Kasumi-1 (cell line): ENCODE data around the gene MGAT1.

Experiments used
- DNase-seq, 2 experiments: peaks; one replicate each; lab custom pipeline; 2025; lab: John Stamatoyannopoulos, UW

Gene MGAT1

DNA sequence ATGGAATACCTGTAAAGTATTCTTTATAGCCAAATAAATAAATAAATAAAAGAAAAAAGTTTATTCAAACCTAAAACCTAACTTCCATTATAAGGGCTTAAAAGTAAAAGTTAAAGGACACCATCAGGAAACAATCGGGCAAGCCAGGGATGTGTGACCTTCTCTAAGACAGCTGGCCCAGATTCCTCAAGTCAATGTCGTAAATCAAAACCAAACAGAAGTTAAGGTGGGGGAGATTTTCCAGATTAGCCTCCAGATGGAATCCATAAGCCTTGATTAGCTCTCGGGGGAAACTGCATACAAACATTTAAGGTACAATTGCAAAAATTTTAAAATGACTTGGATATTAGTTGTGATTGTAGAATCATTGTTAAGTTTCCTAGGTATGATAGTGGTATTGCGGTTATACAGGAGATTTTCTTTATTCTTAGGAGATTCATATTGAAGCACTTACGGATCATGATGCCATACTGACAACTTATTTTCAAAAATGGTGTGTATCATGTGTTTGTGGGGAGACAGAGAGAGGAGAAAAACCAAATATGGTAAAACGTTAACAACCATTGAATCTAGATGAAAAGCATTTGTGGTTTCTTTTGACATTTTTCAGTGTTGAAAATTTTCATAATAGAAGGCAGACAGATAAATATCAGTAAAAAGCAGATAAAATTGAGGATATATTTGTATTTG is 21.5 kb upstream of the MGAT1 start:
- no peak for DNase-seq

DNA sequence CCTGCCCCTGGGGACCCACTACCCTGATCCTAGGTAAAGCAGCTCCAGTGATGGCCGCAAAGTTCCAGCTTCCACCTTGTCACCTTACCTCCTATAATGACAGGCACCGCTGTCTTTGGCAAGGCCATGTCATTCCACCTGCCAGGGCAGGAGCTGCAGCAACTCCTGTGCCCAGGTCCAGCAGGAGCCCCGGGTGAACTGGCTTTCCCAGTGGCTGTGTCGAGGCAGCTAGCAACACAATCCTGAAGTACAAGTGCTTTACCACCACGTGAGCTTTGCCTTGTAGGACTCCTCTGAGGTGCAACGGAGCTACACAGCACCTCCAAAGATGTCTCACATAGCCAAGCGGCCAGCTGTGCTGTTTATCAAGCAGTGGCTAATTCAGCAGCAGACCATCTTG is 20.7 kb upstream of the MGAT1 start:
- DNase-seq: no peak

DNA sequence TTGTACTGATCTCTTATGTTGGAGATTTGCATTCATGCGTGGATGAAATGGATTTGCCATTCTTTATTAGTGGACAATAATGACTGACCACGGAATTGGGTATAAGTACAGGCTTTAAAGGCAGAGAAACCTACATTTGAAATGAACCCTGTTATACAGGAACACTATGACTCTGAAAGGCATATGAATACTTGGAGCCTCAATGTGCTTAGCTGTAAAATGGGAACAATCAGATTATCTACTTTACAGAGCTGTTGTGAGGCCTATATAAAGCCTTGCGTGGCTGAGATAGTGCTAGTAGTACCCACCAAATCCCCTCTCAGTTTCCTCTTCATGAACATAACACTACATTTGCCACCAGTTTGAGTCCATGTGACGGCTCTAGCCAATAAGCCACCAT is 18.9 kb upstream of the MGAT1 start:
- DNase-seq: no peak

DNA sequence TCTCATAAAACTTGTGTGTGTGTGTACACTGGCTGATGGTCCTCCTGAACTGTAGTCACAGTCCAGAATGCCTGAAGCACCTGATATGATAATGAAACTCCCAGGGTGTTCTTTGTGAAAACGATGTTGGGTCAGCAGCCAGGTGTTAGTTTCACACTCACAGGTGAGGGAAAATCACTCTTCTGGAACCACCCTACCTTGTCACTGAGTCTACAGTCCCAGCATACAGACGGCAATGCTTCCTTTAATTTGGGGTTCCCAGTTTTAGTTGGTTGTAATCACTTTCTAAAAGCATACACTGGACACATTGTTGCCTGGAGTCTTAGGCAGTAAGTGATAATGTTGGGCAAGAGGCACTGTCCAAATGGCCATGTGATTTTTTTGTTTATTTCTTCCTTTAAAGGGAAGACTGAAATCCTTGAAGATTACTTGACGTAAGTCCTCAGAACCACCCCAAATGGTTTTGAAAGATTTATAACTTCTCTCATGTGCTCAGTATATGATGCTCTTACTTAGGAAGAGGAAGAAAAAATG is 18.2 kb upstream of the MGAT1 start:
- DNase-seq: no peak

DNA sequence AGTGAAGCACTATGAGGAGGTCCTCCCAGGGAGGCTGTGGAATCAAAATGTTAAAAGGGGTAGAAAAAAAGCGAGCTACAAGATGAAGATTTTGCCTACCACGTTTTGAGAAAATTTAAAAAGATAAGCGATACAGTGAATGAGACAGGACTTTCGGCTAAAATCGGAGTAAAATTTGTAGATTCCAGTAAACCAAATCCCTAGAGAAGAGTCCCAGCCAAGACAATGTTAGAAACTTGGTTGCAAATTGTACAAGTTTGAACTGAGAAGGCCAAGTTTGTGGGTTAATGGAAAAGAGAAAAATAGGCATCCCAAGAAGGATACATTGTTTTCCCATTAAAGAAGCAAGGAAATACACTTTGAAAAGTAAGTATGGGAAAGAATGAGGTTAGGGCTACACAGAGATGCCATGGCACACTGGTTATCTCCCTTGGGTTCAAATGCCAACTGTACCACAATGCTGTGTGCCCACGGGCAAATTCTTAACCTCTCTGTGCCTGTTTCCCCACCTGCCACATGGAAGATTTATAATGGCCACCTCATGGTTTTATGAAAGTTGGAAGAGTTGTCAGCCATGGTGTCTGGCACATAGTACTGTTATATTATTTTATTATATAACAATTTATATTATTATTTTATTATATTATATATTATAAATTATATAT is 16.2 kb upstream of the MGAT1 start:
- no peak for DNase-seq

DNA sequence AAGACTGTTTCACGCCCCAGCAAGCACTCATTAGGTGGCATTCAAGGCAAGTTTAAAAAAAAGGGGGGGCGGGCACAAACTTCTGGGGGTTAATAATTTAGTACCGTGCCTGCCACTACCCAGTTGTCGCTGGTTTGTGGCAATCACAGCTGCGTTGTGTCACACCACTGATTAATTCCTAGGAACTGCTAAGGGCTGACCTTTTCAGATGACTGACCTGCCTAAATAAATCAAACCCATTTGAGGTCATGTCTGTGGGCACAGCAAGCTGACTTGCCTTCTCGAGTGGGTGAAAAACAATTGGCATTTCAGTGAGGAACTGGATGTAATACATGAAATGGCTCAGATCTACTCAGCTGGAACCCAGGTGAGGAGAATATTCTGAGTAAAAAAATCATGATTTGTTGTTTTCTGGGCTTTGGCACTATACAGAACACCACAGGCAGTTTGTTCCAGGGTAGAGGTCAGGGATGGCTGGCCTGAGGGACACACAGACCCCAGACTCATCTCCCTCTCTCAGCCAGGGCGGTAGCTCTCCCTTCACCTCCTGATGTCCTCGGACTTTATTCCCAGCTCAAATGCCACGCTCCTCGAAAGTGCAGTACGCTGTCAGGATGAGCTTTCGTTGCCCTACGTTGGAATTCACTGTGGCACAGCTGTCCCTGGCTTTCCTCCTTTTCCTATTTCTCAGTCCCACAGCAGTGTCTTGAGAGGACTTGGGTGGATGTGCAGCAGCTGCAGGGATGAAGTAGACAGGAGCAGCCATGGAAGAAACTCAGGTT is 15.5 kb upstream of the MGAT1 start:
- no peak for DNase-seq

DNA sequence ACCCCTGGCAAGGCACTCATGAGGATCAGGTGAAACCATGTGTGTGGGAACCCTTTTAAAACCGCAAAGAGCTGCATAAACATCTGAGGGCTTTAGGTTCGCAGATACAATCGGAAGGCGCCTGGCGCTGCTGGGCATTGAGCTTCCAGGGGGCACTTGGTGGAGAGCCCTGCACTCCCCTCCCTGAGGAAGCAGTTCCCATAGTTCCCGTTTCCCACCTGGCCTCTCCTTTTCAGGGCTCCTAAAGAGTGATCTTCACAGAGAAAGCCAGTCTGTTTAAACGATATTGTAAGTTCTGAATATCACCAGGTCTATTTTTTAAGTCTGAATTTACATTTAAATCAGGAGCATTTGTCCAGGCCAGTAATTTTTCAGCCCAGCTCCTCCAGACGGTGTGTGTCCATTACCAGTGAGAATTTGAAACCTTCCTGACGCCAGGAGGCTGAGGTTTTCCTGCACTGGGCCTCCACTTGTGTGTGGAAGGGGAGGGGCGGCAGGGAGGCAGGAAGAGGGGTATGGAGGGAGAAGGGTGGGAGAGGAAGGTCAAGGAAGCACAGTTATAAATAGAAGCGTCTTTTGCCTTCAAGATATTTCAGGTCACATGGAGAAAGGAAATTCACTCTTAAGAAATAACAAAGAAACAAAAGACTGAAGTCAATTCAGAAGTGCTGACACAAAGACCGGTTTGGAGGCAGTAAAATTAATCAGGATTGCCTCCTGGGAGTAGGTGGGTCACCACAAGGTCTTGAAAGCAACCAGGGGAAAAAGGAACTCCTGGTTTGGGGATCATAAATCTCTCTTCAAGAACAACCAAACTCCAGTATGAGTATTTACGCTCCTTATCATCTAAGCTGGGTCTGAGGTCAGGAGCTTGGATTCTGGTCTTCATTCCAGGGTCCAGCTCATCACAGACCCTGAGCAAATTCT is 14.3 kb upstream of the MGAT1 start:
- DNase-seq: no peak

DNA sequence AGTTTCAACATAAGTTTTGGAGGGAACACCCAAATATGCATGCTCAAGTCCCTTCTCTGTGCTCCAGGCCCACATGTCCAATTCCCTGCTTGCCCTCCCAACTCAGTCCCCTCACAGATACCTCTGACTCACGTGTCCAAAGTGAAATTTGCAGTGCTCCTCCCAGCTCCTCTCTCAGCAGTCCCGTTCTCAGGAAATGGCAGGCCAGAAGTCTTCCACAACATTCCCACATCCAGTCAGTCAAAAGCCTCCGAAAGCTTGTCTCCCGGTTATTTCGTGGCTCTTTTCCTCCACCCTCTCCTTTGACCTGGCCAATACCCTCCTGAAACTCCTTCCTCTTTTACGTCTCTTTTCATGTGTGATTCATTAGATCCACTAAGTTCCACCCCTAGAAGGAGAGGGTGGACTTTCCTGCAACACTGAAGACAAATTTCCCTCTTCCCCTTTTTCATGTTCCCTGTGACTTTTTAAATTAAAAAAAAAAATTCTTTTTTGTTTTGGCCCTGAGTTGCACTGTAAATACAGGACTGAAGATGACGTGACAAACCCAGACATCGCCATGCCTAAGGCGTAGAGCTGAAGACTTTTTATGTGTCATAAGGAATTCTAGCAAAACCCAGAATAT is 12.8 kb upstream of the MGAT1 start:
- DNase-seq: peak; percentile 38 to 71

DNA sequence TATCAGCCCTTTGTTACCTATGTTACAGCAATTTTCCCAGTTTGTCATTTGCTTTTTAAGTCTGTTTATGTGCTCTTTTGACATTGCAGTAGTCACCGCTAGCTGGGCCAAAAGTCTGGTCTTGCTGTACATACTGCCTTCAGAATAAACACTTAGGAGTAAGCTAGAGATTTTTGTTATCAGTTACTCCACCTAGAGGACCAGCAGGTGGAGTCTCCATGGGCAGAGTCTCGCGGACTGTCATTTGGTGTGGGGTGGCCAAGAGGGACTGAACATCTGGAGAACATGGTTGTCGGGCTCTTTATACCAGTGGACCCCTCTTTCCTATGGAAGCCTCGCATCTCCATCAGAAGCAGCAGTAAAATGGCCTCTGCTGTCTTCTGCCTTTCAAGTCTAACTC is 10.8 kb upstream of the MGAT1 start:
- no peak for DNase-seq

DNA sequence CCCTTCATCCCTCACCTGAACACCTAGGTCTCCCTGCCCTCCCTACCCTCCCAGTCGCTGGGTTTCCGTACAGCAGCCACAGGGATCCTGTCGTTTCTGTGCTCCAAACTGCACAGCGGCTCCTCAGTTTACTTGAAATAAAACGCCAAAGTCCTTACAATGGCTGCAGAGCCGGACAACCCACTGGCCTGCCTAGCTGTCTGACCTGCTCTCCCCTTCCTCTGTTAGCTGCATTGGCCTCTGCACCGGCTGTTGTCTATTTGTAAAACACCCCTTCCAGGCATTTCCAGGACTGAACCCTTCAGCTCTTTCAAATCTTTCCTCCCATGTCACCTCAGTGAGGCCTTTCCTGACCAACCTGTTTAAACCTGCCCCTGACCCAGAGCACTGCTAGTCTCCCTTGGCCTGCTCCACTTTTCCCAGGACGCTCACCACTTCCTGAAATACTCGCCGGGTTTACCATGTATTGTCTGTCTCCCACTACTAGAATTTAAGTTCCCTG is 9.1 kb upstream of the MGAT1 start:
- DNase-seq: no peak

DNA sequence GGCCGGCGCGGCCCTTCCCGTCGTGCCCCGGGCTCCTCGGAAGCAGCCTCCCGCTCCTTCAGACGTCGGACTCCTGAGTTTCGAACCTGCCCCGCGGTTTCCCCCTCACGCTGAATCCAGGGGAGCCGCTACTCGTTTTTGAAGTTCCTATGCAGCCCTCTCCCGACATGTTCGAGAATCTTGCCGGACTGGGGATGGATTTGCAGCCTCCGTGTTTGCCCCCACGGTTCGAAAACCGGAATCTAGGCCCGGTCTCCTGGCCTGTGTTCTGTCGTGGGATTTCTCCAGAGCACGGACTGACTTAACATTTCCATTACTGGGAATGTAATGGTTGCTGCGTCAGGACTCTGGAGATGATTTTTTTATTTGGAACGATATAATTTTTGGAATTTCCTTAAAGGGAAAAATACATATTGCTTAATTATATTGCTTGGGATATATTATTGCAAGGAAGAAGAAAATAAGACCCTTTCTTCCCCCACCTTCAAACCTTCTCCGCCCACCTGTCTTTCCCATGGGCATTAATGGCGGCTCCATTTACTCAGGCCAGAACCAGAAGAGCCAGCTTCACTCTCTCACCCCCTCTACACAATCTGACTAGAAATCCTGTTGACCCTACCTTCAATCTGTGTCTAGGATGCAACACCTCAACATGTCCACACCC is 8.5 kb upstream of the MGAT1 start:
- DNase-seq: peak; percentile 64 to 74

DNA sequence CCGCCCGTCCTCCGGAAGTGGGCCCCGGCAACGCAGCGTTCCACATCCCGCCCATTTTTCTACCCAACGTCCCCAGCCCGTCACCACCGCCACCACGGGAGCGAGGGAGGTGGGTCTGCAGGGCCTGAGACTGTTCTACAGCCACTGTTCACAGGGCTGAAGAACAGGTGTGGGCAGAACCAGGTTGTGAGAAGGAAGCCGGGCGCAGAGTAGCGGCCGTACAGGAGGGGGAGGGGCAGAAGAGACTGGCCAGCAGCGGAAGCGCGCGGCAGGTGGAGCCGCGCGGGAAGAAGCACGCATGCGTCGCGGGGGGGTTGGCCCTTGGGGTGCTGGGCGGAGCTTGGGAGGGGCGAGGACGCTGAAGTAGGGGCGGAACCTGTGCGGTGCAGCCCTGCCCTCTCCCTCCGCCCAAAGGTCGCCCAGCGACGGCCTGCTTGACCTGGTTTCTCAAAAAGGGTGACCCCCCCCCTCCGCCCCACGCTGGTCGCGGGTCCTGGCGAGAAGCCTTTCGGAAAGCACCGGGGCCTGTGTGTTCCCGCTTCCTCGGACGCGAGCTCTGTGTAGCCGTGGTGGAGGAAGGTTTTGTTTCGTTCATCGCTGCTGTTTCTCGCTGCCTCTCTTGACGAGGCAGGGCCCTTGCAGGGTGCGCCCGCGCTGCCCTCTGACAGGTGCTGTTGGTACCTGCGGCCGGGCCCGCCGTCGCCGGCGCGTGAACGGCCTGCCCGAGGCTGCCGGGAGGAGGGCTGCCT is 7.8 kb upstream of the MGAT1 start:
- peak; percentile 87 to 90 for DNase-seq

DNA sequence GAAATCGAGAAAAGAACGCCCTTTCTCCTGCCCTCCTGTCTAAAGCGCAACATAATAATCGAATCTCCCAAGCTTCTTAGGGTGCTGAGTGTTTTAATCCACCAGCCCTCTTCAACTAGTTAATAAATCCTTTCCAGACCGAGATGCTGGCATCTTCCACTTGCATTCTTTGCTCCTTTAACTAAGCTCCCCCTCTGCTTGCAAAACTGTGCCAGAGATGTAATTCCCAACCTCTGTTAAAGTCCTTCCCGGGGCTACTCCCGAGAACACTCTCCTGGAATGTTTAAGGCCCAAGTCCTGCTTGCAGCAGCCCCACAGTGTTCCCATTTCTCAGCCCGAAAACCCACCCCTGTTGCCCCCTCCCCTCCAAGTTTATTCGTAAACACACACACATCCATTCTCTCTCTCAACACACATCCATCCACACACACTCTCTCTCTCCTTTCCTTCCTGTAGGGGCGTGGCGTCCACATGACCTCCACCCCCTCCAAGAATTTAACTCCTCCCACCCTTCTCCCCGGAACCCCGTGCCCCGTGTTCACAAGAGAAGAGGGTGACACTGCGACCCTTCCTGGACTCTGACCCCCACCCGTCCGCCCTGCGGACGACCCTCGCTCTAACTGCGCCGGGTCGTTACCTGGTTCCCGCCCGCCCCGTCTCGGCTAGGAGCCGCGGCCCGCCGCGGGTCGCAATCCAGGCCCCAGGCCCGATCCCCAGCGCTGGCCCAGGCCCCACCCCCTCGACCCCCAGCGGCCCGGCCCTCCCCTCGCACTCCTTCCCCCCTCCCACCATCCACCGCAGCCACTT is 7.0 kb upstream of the MGAT1 start:
- peak; percentile 89 to 90 for DNase-seq

DNA sequence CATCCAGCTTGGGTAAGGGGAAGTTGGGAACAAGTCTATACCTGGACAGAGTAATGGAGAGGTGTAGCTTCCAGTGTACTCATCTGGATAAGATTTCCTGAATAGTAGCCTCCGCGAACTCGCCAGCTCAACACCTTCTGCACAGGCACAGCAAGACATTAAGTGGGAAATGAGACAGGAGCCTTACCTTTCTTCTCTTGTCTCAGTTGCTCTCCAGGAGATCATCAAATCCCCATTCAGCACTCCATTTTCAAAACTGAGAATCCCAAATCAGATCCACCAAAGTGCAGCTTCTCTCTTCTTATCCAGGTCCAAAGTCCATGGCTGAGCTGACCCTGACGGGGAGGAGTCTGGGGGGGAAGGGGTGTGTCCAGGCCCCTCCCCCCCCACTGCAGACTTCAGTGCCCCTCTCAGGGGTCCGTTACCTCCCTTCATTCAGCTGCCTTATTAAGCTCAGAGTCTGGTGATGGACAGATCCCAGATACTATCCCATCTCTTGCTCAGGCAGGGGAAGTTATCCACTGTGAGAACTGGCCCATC is 5.9 kb upstream of the MGAT1 start:
- DNase-seq: no peak

DNA sequence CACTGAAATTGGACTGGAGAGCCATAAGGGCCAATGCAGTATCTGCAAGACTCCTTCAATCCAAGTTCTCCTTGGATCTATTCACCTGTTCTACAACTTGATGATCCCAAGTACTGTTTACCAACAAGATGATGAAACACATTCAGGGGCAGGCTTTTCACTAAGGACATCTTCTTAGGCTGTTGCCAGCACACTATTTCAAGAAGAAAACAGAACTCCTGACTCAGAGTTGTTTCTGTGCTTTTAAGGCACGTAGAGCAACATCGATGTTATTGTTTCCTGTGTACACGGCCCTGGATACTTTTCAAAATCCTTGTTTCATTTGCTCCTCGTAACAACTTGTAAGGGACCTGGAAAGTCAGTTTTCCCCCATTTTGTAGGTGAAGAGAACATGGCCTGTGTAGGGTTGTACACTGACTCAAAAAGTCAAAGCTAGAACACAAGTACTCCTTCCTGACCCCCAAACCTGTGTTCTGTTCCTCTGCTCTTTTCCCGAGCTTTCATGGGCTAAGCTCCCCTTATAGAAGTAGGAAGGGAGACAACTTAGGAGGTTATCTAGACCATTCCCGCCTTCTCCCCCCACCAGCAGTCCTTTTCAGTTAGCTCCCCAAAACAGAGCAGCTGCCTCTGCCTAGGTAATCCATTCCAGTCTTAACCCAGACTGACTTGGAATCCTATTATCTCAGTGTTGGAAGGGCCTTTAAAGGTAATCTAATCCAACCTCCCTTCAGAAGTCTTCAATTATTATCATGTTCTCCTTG is 5.2 kb upstream of the MGAT1 start:
- DNase-seq: no peak

DNA sequence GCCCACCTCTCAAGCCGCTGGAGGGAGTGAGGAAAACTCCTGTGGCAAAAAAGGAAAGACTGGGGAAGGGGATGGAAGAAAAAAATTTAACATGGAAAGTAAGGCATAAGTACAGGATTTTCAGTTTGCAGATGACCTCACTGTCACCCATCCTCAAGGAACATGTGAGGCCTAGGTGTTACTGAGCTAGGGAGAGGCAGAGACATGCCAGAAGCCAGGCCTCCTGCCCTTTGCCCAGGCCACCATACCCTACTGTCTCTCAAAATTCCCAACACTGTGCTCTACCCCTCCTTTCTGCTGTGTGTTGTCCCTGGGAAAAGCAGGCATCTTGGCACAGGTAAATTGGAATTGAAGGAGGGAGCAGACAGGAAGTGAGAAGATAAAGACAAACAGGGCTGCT is 4.4 kb upstream of the MGAT1 start:
- no peak for DNase-seq

DNA sequence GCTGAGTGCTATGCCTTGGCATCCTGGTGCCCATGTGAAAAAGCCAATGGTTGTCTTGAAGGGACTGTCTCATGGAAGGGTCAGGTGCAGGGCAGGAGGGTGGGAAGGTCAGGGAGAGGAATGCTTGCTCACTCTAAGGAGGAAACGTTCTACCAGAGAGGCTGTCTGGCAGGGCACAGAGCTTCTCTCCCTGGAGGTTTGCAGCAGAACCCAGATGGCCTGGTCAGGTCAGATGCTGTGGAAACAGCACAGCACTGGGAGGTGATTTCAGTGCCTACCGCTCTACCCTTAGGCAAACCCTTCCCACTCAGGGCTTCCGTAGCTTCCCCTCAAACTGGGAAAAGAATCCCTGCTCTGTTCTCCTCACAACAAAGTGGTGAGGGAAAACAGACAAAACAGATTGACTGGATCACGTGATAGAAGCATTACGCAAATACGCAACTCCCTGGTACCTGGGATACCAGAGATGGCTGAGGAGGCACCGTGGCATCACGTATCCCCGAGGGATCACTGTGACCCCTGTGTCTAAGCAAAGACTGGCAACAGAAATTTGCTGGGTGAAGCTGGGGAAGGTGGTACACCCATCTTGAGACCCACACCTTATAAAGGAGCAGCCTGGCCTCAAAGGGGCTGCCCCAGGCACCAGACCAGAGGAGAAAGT is 3.9 kb upstream of the MGAT1 start:
- DNase-seq: no peak
